PC-3 (cell line): ENCODE results near the gene P4HB.

Experiments
- CTCF ChIP-seq: fragments of 300-600 bp; sonication (generic); conservative IDR thresholded peaks from 2 replicates; pipeline ENCODE4 v1.5.1; 2017; ENCODE audit warnings: antibody characterized with exemption, low read depth, mild to moderate bottlenecking, low read length
- EZH2 ChIP-seq: fragments of 300-600 bp; sonication (generic); IDR thresholded peaks from one replicate; pipeline ENCODE4 v1.6.1; 2017; ENCODE audit warnings: antibody characterized with exemption, mild to moderate bottlenecking, low read length; ENCODE audit not compliant: unreplicated experiment

GRCh38 chr17:81884968-81885367, 24.6 kb upstream of the P4HB start:
- no peak for TF ChIP-seq CTCF
- no peak for TF ChIP-seq EZH2
